HG02610 (cell line): ENCODE results near the gene CMTM4.
"Not testable (repeated sequence)": the region's sequence is repeated elsewhere in the genome, so short reads cannot be mapped to it uniquely, and the experiment has no call there.

Source experiments
- ATAC-seq: cut with Tn5 transposase; IDR thresholded peaks from one replicate; pipeline ENCODE4 v1.9.1; 2021; ENCODE audit warnings: mild to moderate bottlenecking, moderate library complexity; ENCODE audit not compliant: unreplicated experiment

The CMTM4 gene

DNA sequence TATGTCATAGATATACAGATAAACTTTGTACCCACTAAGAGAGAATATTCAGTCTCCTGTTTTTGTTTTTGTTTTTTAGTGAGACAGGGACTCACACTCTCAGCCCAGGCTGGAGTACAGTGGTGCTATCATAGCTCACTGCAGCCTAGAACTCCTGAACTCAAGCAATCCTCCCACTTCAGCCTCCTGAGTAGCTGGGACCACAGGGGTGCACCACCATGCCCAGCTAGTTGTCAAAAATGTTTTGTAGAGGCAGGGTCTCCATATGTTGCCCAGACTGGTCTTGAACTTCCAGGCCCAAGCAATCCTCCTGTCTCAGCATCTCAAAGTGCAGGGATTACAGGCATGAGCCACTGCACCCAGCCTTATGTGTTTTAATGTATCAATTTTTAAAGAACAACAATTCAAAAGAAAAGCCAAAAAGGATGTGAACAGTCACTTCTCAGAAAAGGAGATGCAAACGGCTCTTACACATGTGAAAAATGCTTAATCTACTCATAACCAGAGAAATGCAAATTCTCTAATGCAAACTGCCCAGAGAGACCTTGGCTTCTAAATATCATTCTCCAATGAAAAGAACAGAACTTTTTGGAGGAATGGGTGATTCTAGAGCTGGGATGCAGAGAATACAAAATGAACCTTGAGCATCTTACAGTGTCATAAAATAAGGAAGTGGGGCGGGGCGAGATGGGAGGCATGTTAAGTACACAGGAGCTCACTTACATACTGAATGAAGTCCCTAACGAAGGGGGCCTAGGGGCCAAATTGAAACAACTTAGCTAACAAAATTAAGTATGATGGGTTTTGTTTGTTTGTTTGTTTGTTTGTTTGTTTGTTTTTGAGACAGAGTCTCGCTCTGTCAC lies 99.3 kb downstream of the CMTM4 start:
- no peak for ATAC-seq

DNA sequence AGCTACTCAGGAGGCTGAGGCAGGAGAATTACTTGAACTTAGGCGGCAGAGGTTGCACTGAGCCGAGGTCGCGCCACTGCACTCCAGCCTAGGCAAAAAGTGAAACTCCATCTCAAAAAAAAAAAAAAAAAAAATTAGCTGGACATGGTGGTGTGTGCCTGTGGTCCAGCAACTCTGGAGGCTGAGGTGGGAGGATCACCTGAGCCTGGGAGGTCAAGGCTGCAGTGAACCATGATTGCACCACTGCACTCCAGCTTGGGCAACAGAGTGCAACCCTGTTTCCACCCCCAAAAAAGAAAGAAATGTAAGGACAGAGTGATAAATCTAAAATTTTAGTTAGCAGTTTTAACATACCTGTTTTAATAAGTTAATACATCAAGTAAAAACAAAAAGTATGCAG lies 100.0 kb downstream of the CMTM4 start:
- not testable (repeated sequence) for ATAC-seq

DNA sequence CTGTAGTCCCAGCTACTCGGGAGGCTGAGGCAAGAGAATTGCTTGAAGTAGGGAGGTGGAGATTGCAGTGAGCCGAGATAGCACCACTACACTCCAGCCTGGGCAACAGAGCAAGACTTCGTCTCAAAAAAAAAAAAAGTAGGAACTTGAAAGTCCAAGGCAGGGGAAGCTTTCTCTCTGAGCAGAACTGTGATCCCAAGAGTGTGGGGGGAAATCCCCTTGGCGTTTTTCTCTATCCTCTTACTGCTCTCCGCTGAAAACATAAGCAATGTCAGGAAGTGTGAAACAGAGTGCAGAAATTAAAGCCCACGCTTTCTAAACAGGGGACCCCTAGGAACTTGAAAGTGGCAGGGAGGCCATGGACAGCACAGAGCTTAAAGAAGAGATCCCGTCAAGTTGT lies 101.8 kb downstream of the CMTM4 start:
- no peak for ATAC-seq

DNA sequence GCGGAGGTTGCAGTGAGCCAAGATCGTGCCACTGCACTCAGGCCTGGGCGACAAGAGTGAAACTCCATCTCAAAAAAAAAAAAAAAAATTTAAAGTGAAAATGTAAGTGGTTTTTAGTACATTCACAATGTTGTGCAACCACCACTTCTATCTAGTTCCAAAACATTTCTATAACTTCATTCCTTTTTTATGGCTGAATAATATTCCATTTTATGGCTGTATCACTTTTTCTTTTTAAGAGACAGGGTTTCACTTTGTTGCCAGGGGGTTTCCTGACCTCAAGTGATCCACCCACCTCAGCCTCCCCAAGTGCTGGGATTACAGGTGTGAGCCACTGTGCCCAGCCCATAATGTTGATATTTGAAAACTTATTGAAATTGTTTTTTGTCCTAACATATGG lies 103.7 kb downstream of the CMTM4 start:
- no peak for ATAC-seq

DNA sequence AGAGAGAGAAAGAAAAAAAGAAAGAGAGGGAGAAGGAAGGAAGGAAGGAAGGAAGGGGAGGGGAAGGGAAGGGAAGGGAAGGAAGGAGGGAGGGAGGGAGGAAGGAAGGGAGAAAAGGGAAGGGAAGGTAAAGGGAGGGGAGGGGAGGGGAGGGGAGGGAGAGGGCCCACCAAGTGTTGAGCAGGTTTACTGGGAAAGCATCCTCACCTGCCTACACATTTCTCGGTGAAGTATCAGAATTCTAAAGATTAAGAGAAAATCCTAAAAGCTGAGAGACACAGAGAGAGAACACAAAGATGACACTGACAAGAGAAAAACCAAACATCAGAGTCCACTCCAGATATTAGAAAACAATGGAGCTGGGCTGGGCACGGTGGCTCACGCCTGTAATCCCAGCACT lies 104.3 kb downstream of the CMTM4 start:
- no peak for ATAC-seq

DNA sequence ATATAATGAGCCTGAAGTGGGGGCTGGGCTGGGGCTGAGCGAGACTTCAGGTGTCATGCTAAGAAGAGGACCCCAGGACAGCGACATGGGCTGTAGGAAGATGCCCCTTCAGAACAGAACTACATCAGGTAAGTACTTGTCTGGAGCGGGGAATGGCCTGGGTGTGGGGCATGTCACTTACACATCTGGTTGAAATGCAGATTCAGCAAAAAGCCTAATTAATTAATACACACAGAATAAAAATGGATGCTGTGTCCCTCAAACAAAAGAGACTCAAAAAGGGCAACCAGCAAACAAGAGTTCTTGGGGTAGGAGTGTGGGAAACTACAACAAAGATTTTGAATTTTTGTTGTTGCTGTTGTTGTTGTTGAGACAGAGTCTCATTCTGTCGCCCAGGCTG lies 105.5 kb downstream of the CMTM4 start:
- ATAC-seq: no peak

- no peak for ATAC-seq
These were observed 106.2 kb downstream of the CMTM4 start for GRCh38 chr16:66590322-66590721.

GRCh38 chr16:66588981-66589713 lies 107.4 kb downstream of the CMTM4 start:
- peak; percentile 41 for ATAC-seq

- no peak for ATAC-seq
These were observed 108.5 kb downstream of the CMTM4 start for GRCh38 chr16:66587881-66588600.

- ATAC-seq: no peak
These were observed 110.9 kb downstream of the CMTM4 start for GRCh38 chr16:66585481-66586239.

GRCh38 chr16:66581246-66581952 lies 115.1 kb downstream of the CMTM4 start:
- ATAC-seq: no peak

- ATAC-seq: no peak
These were observed 115.8 kb downstream of the CMTM4 start for GRCh38 chr16:66580605-66581209.

DNA sequence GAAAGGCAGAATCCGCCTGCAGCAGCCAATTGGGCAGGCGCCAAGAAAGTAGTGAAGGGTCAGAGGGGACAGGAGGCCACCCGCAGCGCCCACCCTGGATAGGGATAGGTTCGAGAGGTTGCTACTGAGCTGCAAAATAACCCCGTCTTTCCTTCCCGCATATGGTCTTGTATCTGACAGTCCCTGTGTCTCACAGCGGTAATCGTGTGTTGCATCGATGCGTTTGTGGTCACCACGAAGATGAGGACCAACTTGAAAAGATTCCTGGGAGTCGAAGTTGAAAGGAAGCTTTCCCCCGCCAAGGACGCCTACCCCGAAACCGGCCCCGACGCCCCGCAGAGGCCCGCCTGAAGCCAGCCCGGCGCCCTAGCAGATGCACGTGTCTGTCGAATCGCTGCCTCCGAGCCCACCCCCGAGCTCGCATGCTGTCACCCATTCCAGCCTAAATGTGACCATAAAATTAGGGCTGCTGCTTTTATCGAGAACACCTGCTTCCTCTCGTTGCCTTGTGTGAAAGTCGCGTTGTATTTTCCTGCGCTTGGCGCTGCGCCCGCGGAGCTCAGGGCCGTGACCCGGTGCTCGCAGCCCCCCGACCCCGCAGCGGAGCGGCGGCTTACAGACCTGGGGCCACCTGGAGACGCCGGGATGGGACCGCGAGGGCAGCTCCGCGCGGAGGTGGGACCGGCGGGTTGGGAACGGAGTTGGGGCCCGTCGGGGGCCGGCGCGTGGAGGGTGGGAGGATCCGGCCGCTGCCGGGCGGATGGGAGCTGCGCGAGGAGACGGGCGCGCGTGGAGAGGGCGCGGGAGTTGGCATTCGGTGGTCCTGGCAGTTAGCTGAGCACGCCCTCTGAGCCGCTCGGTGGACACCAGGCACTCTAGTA lies 117.7 kb downstream of the CMTM4 start, which contains the start of gene CMTM2:
Gene CMTM2, plus strand, starts transcription at position 813 of the 881 bp plus-strand sequence. CDS start 145 bp downstream, outside the sequence.
- no peak for ATAC-seq

DNA sequence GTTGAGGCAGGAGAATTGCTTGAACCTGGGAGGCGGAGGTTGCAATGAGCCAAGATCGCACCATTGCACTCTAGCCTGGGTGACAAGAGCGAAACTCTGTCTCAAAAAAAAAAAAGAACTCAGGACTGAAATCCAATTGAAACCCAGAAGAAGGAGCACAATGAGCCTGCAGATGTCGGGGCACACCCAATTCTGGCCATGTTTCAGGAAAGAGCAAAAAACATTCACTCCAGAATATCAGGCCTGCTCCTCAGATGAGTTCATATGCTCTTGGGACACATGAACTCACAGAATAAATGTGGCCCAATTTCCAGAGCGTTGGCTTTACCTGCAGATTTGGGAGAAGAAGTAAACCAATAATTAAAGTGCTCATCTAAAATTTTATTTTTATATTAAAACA lies 120.2 kb downstream of the CMTM4 start:
- no peak for ATAC-seq

DNA sequence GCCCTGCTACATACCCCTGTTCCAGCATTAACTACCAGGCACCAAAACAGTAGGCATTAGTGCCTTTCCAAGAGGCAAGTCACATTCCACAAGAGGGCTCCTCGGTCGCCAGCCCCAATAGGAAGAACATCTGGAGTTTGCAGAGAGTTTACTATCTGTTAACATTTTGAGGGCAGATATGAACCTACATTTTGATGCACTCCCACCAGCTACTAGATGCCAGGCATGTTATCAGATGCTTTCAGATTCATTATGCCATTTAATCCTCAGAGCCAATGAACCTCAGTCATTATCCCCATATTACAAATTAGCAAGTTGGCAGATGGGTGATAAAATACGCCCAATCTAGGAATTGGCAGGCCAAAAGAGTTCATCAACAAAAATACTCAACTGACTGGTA lies 121.5 kb downstream of the CMTM4 start:
- no peak for ATAC-seq

DNA sequence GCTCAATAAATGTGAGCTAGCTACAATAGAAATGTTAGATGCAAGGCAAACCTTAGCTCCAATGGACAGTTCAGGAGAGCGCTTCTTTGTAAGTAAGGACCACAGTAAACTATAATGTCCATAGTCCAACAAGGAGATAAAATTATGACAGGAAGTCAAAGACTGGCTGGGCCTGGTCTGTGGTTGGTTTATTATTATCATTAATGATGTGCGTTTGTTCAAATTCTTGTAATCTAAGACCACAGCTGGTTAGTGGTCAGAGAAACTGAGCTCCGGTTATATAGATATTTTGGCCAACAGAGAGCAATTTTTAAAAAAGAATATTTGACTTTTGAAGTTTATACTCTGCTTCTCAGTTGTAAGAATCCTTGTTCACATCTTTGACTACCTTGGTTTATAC lies 122.0 kb downstream of the CMTM4 start:
- no peak for ATAC-seq

DNA sequence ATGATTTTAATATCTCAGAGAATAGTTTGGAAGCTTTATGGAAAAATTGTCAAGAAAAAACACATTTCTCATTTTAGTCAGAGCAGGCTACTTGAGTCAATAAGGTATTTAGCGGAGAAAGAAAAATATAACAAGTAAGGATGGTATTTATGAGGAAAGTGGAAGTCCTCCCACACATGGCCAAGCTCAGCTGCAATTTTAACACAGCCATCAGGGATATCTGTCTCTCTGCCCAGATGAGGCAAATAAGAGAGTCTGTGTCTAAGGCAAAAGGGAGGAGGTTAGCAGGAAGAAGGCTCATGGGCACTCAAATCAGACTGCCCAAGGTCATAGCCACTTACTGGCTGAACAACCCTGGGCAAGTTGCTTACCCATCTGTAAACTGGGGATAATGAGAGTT lies 122.5 kb downstream of the CMTM4 start:
- ATAC-seq: no peak

DNA sequence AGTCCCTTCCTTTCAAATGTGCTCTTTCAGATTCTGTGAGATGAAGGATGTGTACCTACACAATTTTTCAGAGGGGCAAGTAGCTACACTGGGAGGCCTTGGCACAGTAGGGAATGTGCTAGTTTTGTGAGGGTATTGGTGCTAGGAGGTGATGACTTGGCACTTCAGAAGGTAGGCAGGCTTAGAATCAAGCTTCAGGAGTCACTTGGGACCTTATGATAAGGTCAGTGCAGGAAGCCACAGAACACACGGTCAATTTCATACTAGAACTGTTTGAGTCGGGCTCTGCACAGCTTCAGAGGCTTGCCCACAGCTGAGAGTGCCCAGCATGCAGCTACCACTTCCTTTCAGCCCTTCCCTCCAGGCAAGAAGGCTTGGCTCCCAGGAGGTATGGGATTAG lies 124.2 kb downstream of the CMTM4 start:
- no peak for ATAC-seq
